Endodermal cell (in vitro differentiated cells): ENCODE data around the gene PGC. TPM values are rescaled to one million over a fixed set of nuclear protein-coding genes. Genes with fewer than 3 reads are reported as not detected.

ENCODE experiments used
- DNase-seq: peaks from one replicate; pipeline ENCODE4 v3.0.0-alpha.2; 2017
- H3K27ac ChIP-seq: 2 replicates; pipeline ENCODE4 v1.5.1; 2013; ENCODE audit warnings: mild to moderate bottlenecking, low read depth, low read length, moderate library complexity
- H3K27me3 ChIP-seq: 2 replicates; pipeline ENCODE4 v1.6.1; 2013; ENCODE audit warnings: mild to moderate bottlenecking, low read length, moderate library complexity; ENCODE audit not compliant: insufficient read depth, control insufficient read depth, poor library complexity, severe bottlenecking
- H3K36me3 ChIP-seq: 2 replicates; pipeline ENCODE4 v1.7.0; 2013; ENCODE audit warnings: mild to moderate bottlenecking, low read length, moderate library complexity; ENCODE audit not compliant: control insufficient read depth, insufficient read depth
- H3K4me1 ChIP-seq: one replicate; pipeline ENCODE4 v1.7.0; 2013; ENCODE audit warnings: low read length; ENCODE audit not compliant: control insufficient read depth, insufficient read depth
- H3K4me3 ChIP-seq: 2 replicates; pipeline ENCODE4 v1.5.1; 2013; ENCODE audit warnings: mild to moderate bottlenecking, low read length, moderate library complexity
- H3K9ac ChIP-seq: 2 replicates; pipeline ENCODE4 v1.6.1; 2013; ENCODE audit warnings: mild to moderate bottlenecking, low read length, moderate library complexity; ENCODE audit not compliant: poor library complexity, severe bottlenecking; ENCODE audit errors: extremely low read depth
- H3K9me3 ChIP-seq: 2 replicates; pipeline ENCODE4 v1.6.1; 2013; ENCODE audit warnings: mild to moderate bottlenecking, low read length, moderate library complexity; ENCODE audit not compliant: control insufficient read depth
- H3K27ac Mint-ChIP-seq: 2 replicates; pipeline ENCODE4 v1.8.0; 2020; ENCODE audit warnings: mixed read lengths
- H3K27me3 Mint-ChIP-seq: 2 replicates; pipeline ENCODE4 v1.8.0; 2021; ENCODE audit warnings: mild to moderate bottlenecking, mixed read lengths; ENCODE audit not compliant: insufficient read depth
- H3K36me3 Mint-ChIP-seq: 2 replicates; pipeline ENCODE4 v1.8.0; 2020; ENCODE audit warnings: low read depth, mixed read lengths
- H3K4me1 Mint-ChIP-seq: 2 replicates; pipeline ENCODE4 v1.8.0; 2020; ENCODE audit warnings: mixed read lengths
- H3K4me3 Mint-ChIP-seq: 2 replicates; pipeline ENCODE4 v1.8.0; 2020; ENCODE audit warnings: mild to moderate bottlenecking, moderate library complexity, mixed read lengths
- H3K9me3 Mint-ChIP-seq: 2 replicates; pipeline ENCODE4 v1.8.0; 2020; ENCODE audit warnings: mild to moderate bottlenecking, mixed read lengths
- CTCF ChIP-seq: fragments of 200-600 bp; sonication (generic); conservative IDR thresholded peaks from 2 replicates; pipeline ENCODE4 v1.5.0; 2021; ENCODE audit warnings: antibody characterized with exemption, mild to moderate bottlenecking
- WGBS, 2 experiments: methylation state at CpG; one replicate each; pipeline versions ENCODE4 v1.1.5 to v1.1.7; 2013; ENCODE audit warnings: missing lambda C conversion rate in 2 of 2, mixed read lengths in 1 of 2; ENCODE audit not compliant: insufficient coverage in 1 of 2, insufficient read length in 1 of 2; 5-methylcytosine and 5-hydroxymethylcytosine counted together
- total RNA-seq, 2 donors: library from RNA; stranded (reverse); fragmentation: NEBNext Ultra II Directional in 1 of 2; extraction: Animal tissue kit (Norgen Biotek cat#: 25700) in 1 of 2; gene quantifications; 2 replicates in 1 of 2; 3 replicates in 1 of 2; pipeline ENCODE4 v1.2.1, GENCODE V29; 2021

Gene PGC
- total RNA-seq, 2 donors from 2014 or later: not detected

DNA sequence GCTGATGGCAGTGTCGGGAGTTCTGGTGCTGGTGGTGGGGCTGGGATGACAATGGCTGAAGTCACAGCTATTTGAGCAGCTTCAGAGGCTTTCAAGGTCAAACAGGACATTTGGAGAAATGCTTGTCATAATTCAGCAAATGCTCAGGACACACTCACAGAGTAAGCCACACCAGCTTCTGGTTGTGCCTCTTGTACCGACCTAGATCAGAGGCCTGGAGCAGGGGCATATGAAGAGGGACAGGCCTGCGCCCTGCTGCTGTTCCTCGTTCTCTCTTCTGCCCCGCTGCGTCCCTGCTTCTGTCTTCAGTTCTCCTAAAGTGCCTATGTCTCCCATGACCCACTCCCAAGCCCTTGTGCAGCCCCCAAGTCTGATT lies 893 bp upstream of the PGC start:
- no peaks in the 10 kb centered on the region for H3K27me3 ChIP-seq
- Mint-ChIP-seq H3K4me1 (no peaks in the 10 kb centered on the region), H3K27me3 (peaks cover 6% of the 10 kb centered on the region), H3K9me3 (no peaks in the 10 kb centered on the region), H3K36me3 (no peaks in the 10 kb centered on the region), H3K27ac (no peak overlapping the region), H3K4me3 (no peak overlapping the region)
- H3K9me3 ChIP-seq: no peaks in the 10 kb centered on the region
- H3K4me3 ChIP-seq: no peak overlapping the region
- no peak for TF ChIP-seq CTCF
- no peaks in the 10 kb centered on the region for H3K4me1 ChIP-seq
- 80 to 95% methylated on average over 2 to 6 of the region's 6 CpGs for WGBS, 2 experiments
- H3K36me3 ChIP-seq: no peaks in the 10 kb centered on the region
- no peak for DNase-seq
- H3K9ac ChIP-seq: no peak overlapping the region
- no peak overlapping the region for H3K27ac ChIP-seq

DNA sequence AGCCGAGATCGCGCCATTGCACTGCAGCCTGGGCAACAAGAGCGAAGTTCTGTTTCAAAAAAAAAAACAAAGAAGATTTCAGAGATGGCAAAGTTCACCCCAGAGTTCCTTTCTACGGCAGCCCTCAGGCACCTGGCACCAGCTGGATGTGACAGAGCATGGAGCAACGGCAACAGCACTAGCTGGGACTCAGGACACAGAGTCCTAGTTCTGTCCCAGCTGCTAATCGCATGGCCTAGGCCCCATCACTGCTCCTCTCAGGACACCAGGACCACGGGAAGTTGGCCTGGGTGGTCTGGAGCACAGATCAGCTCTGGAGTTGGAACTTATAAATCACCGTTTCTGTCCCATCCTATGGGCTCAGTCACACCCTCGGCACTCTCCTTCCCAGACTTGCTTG lies 1.1 kb downstream of the PGC start:
- Mint-ChIP-seq H3K9me3 (no peaks in the 10 kb centered on the region), H3K27ac (no peak overlapping the region), H3K36me3 (no peaks in the 10 kb centered on the region), H3K4me3 (no peak overlapping the region), H3K27me3 (peaks cover 13% of the 10 kb centered on the region), H3K4me1 (no peaks in the 10 kb centered on the region)
- Histone ChIP-seq H3K27me3 (no peaks in the 10 kb centered on the region), H3K4me1 (no peaks in the 10 kb centered on the region), H3K27ac (no peak overlapping the region), H3K9me3 (no peaks in the 10 kb centered on the region), H3K9ac (no peak overlapping the region), H3K4me3 (no peak overlapping the region), H3K36me3 (no peaks in the 10 kb centered on the region)
- no peak for DNase-seq
- 84 to 92% methylated on average over 8 to 10 of the region's 10 CpGs for WGBS, 2 experiments
- no peak for TF ChIP-seq CTCF

GRCh38 chr6:41744236-41744787 lies 2.9 kb downstream of the PGC start:
- 91 to 100% methylated on average over 3 to 7 of the region's 7 CpGs for WGBS, 2 experiments
- no peak overlapping the region for H3K4me3 Mint-ChIP-seq
- no peak overlapping the region for H3K27ac Mint-ChIP-seq
- Histone ChIP-seq H3K9me3 (no peaks in the 10 kb centered on the region), H3K9ac (no peak overlapping the region), H3K27me3 (no peaks in the 10 kb centered on the region), H3K4me3 (no peak overlapping the region), H3K27ac (no peak overlapping the region), H3K4me1 (no peaks in the 10 kb centered on the region), H3K36me3 (no peaks in the 10 kb centered on the region)
- no peaks in the 10 kb centered on the region for H3K4me1 Mint-ChIP-seq
- no peak for TF ChIP-seq CTCF
- H3K27me3 Mint-ChIP-seq: peaks cover 9% of the 10 kb centered on the region
- H3K9me3 Mint-ChIP-seq: no peaks in the 10 kb centered on the region
- DNase-seq: no peak
- no peaks in the 10 kb centered on the region for H3K36me3 Mint-ChIP-seq
